Measurements from ENCODE around the gene SFXN5.
"Not testable (repeated sequence)": the region's sequence is repeated elsewhere in the genome, so short reads cannot be mapped to it uniquely, and the experiment has no call there.

The SFXN5 gene

GRCh38 chr2:73076701-73077423 is 5.3 kb upstream of the SFXN5 start:
- no peak for DNase-seq

GRCh38 chr2:73075477-73076373 is 4.2 kb upstream of the SFXN5 start:
- DNase-seq: no peak

- DNase-seq: no peak
These were observed 2.9 kb upstream of the SFXN5 start for GRCh38 chr2:73074110-73075069.

GRCh38 chr2:73072416-73072815 is 904 bp upstream of the SFXN5 start:
- DNase-seq: no peak

- DNase-seq: no peak
These were observed 550 bp upstream of the SFXN5 start for GRCh38 chr2:73072129-73072395.

- no peak for DNase-seq
These were observed 711 bp downstream of the SFXN5 start for GRCh38 chr2:73070643-73071359.

GRCh38 chr2:73069855-73070642 is 1.5 kb downstream of the SFXN5 start:
- DNase-seq: peak; percentile 45

- peak; percentile 18 for DNase-seq
These were observed 2.3 kb downstream of the SFXN5 start for GRCh38 chr2:73069041-73069854.

- DNase-seq: no peak
These were observed 3.4 kb downstream of the SFXN5 start for GRCh38 chr2:73068147-73068546.

- no peak for DNase-seq
These were observed 4.5 kb downstream of the SFXN5 start for GRCh38 chr2:73067043-73067442.

GRCh38 chr2:73065070-73065469 is 6.4 kb downstream of the SFXN5 start:
- DNase-seq: not testable (repeated sequence)

- no peak for DNase-seq
These were observed 7.3 kb downstream of the SFXN5 start for GRCh38 chr2:73063909-73064875.

GRCh38 chr2:73063472-73063871 is 8.0 kb downstream of the SFXN5 start:
- DNase-seq: no peak

GRCh38 chr2:73059106-73059505 is 12.4 kb downstream of the SFXN5 start:
- peak; percentile 5 for DNase-seq

- DNase-seq: no peak
These were observed 16.5 kb downstream of the SFXN5 start for GRCh38 chr2:73054980-73055379.

- no peak for DNase-seq
These were observed 18.0 kb downstream of the SFXN5 start for GRCh38 chr2:73053316-73054114.

GRCh38 chr2:73050121-73050545 is 21.4 kb downstream of the SFXN5 start:
- DNase-seq: no peak
